Epithelial cell of esophagus (primary cell): Measurements from ENCODE around the gene UNC79.

Source experiments
- DNase-seq: peaks from one replicate; pipeline ENCODE4 v3.0.0; 2010; ENCODE audit warnings: low read depth
- H3K4me3 ChIP-seq: 2 replicates; pipeline ENCODE4 v1.5.1; 2011; ENCODE audit warnings: mild to moderate bottlenecking, low read length, control low read depth
- TF ChIP-seq, protein P1 (sequence below): IDR thresholded peaks from 2 replicates; pipeline ENCODE4 v1.5.1; 2011; ENCODE audit warnings: low read depth, mild to moderate bottlenecking, low read length, control low read depth, inconsistent platforms; ENCODE audit not compliant: insufficient read depth; ENCODE audit errors: missing control alignments

Gene UNC79

GRCh38 chr14:93720076-93720815, 289.5 kb downstream of the UNC79 start:
- no peak overlapping the region for H3K4me3 ChIP-seq
- DNase-seq = no peak
- TF ChIP-seq, protein P1, sequence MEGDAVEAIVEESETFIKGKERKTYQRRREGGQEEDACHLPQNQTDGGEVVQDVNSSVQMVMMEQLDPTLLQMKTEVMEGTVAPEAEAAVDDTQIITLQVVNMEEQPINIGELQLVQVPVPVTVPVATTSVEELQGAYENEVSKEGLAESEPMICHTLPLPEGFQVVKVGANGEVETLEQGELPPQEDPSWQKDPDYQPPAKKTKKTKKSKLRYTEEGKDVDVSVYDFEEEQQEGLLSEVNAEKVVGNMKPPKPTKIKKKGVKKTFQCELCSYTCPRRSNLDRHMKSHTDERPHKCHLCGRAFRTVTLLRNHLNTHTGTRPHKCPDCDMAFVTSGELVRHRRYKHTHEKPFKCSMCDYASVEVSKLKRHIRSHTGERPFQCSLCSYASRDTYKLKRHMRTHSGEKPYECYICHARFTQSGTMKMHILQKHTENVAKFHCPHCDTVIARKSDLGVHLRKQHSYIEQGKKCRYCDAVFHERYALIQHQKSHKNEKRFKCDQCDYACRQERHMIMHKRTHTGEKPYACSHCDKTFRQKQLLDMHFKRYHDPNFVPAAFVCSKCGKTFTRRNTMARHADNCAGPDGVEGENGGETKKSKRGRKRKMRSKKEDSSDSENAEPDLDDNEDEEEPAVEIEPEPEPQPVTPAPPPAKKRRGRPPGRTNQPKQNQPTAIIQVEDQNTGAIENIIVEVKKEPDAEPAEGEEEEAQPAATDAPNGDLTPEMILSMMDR = no peak

- no peak for DNase-seq
- no peak overlapping the region for H3K4me3 ChIP-seq
- TF ChIP-seq, protein P1 = no peak
These were observed 290.3 kb downstream of the UNC79 start for GRCh38 chr14:93720981-93721483.

- DNase-seq = no peak
- no peak overlapping the region for H3K4me3 ChIP-seq
- TF ChIP-seq, protein P1 = no peak
These were observed 292.3 kb downstream of the UNC79 start for GRCh38 chr14:93723001-93723400.

- no peak for DNase-seq
- no peak overlapping the region for H3K4me3 ChIP-seq
These were observed 294.4 kb downstream of the UNC79 start for GRCh38 chr14:93725002-93725582.

GRCh38 chr14:93725993-93726392, 295.3 kb downstream of the UNC79 start:
- H3K4me3 ChIP-seq = no peak overlapping the region
- TF ChIP-seq, protein P1 = no peak
- no peak for DNase-seq

More at GRCh38 chr14:93725002-93725582, 294.4 kb downstream of the UNC79 start:
- TF ChIP-seq, protein P1 = no peak

GRCh38 chr14:93727039-93727740, 296.5 kb downstream of the UNC79 start:
- H3K4me3 ChIP-seq = no peak overlapping the region
- TF ChIP-seq, protein P1 = no peak
- DNase-seq = no peak
